ENCODE measurements around the gene CHCHD3. TPM values are rescaled to one million over a fixed set of nuclear protein-coding genes. Genes with fewer than 3 reads are reported as not detected.

Gene CHCHD3
- total RNA-seq, 1 experiment from 2014 or later = 149 TPM

GRCh38 chr7:133126422-133126821 is 44.5 kb upstream of the CHCHD3 start:
- no peaks in the 10 kb centered on the region for H3K9me2 ChIP-seq (replicated peaks; ENCODE audit: low read length)
- ChIA-PET CTCF (no interaction called here), POLR2A (ENCODE audit: unreplicated experiment) (no interaction called here)
- no peak overlapping the region for H3K4me2 ChIP-seq (ENCODE audit: low read length)
- peaks cover 18% of the 10 kb centered on the region; the same call in 1 of the 2 replicates for H3K27me3 ChIP-seq (ENCODE audit: low read length)
- no peaks in the 10 kb centered on the region for H3F3A ChIP-seq (ENCODE audit: low read length, unreplicated experiment)
- ATAC-seq (no peak), DNase-seq (no peak)
- no peak for TF ChIP-seq EZH2phosphoT487 (IDR thresholded peaks at IDR 0.05; ENCODE audit: borderline replicate concordance, low read length)
- TF ChIP-seq EZH2 (IDR thresholded peaks at IDR 0.05; ENCODE audit: low read length, unreplicated experiment) = no peak
- no peak for TF ChIP-seq CTCF (conservative IDR thresholded peaks at IDR 0.05; ENCODE audit: low read depth, low read length)
- no peak overlapping the region for H3K9ac ChIP-seq (ENCODE audit: low read length)
- no peaks in the 10 kb centered on the region for H3K79me2 ChIP-seq (ENCODE audit: low read length)
- H3K27ac ChIP-seq (ENCODE audit: low read length) = no peak overlapping the region
- no peaks in the 10 kb centered on the region for H3K4me1 ChIP-seq (ENCODE audit: insufficient read depth, low read length)
- H3K4me3 ChIP-seq (ENCODE audit: low read length) = no peak overlapping the region
- no peaks in the 10 kb centered on the region for H3K9me3 ChIP-seq (ENCODE audit: low read length)
- H3K36me3 ChIP-seq (ENCODE audit: low read depth, low read length) = no peaks in the 10 kb centered on the region
- intact Hi-C loops (cut with micrococcal nuclease) = no loop called here
- no peaks in the 10 kb centered on the region for H4K20me1 ChIP-seq (ENCODE audit: low read length)
- no TSS peak for BruUV-seq (replicated peaks)
- H2AFZ ChIP-seq (ENCODE audit: low read length) = no peak overlapping the region

- Histone ChIP-seq H3K4me1 (ENCODE audit: insufficient read depth, low read length) (no peaks in the 10 kb centered on the region), H3K9me3 (ENCODE audit: low read length) (no peaks in the 10 kb centered on the region), H2AFZ (ENCODE audit: low read length) (no peak overlapping the region), H3K36me3 (ENCODE audit: low read depth, low read length) (no peaks in the 10 kb centered on the region), H3K4me3 (ENCODE audit: low read length) (no peak overlapping the region), H3K9ac (ENCODE audit: low read length) (no peak overlapping the region), H3K4me2 (ENCODE audit: low read length) (no peak overlapping the region), H3K27ac (ENCODE audit: low read length) (no peak overlapping the region), H4K20me1 (ENCODE audit: low read length) (no peaks in the 10 kb centered on the region), H3K9me2 (replicated peaks; ENCODE audit: low read length) (no peaks in the 10 kb centered on the region), H3K79me2 (ENCODE audit: low read length) (no peaks in the 10 kb centered on the region), H3K27me3 (ENCODE audit: low read length) (peaks cover 21% of the 10 kb centered on the region), H3F3A (ENCODE audit: low read length, unreplicated experiment) (no peaks in the 10 kb centered on the region)
- ATAC-seq (no peak), DNase-seq (no peak)
- ChIA-PET CTCF (no interaction called here), POLR2A (ENCODE audit: unreplicated experiment) (no interaction called here)
- no TSS peak for BruUV-seq (replicated peaks)
- no peak for TF ChIP-seq CTCF (conservative IDR thresholded peaks at IDR 0.05; ENCODE audit: low read depth, low read length)
- no peak for TF ChIP-seq EZH2phosphoT487 (IDR thresholded peaks at IDR 0.05; ENCODE audit: borderline replicate concordance, low read length)
- no peak for TF ChIP-seq EZH2 (IDR thresholded peaks at IDR 0.05; ENCODE audit: low read length, unreplicated experiment)
- intact Hi-C loops (cut with micrococcal nuclease) = no loop called here
Observed at GRCh38 chr7:133124974-133125373, 43.1 kb upstream of the CHCHD3 start.

GRCh38 chr7:133121175-133121844 is 39.4 kb upstream of the CHCHD3 start:
- ChIA-PET CTCF (no interaction called here), POLR2A (ENCODE audit: unreplicated experiment) (no interaction called here)
- Histone ChIP-seq H3K9me2 (replicated peaks; ENCODE audit: low read length) (no peaks in the 10 kb centered on the region), H2AFZ (ENCODE audit: low read length) (no peak overlapping the region), H3F3A (ENCODE audit: low read length, unreplicated experiment) (no peaks in the 10 kb centered on the region), H3K9ac (ENCODE audit: low read length) (no peak overlapping the region), H3K4me3 (ENCODE audit: low read length) (no peak overlapping the region), H3K4me2 (ENCODE audit: low read length) (no peak overlapping the region), H3K27ac (ENCODE audit: low read length) (no peak overlapping the region), H3K36me3 (ENCODE audit: low read depth, low read length) (no peaks in the 10 kb centered on the region), H3K9me3 (ENCODE audit: low read length) (no peaks in the 10 kb centered on the region), H3K79me2 (ENCODE audit: low read length) (no peaks in the 10 kb centered on the region), H3K27me3 (ENCODE audit: low read length) (peaks cover 37% of the 10 kb centered on the region), H3K4me1 (ENCODE audit: insufficient read depth, low read length) (no peaks in the 10 kb centered on the region), H4K20me1 (ENCODE audit: low read length) (no peaks in the 10 kb centered on the region)
- no peak for ATAC-seq
- TF ChIP-seq CTCF (conservative IDR thresholded peaks at IDR 0.05; ENCODE audit: low read depth, low read length) (no peak), EZH2 (IDR thresholded peaks at IDR 0.05; ENCODE audit: low read length, unreplicated experiment) (no peak), EZH2phosphoT487 (IDR thresholded peaks at IDR 0.05; ENCODE audit: borderline replicate concordance, low read length) (no peak)
- BruUV-seq (replicated peaks) = no TSS peak
- no peak for DNase-seq
- intact Hi-C loops (cut with micrococcal nuclease) = no loop called here
